Measurements from ENCODE around the gene CHST1.

CHST1 gene

GRCh38 chr11:45599161-45599943, 66.1 kb downstream of the CHST1 start:
- no peak for DNase-seq
